SJSA1 (cell line): ENCODE data around the gene HOXB8. TPM values are rescaled to one million over a fixed set of nuclear protein-coding genes. Genes with fewer than 3 reads are reported as not detected.

Experiments
- DNase-seq, 2 experiments: peaks; one replicate each; pipeline ENCODE4 v3.0.0-alpha.2; 2015 to 2020; ENCODE audit warnings: low spot score in 2 of 2, low read depth in 1 of 2
- H3K27ac ChIP-seq: fragments of 250-450 bp; sonication (Bioruptor Pico); 2 replicates; pipeline ENCODE4 v1.5.1; 2020; ENCODE audit warnings: mild to moderate bottlenecking, moderate library complexity
- H3K27me3 ChIP-seq: fragments of 250-450 bp; sonication (Bioruptor Pico); replicated peaks from 2 replicates; pipeline ENCODE4 v1.5.1; 2020; ENCODE audit warnings: mild to moderate bottlenecking, moderate library complexity
- H3K36me3 ChIP-seq: fragments of 250-450 bp; sonication (Bioruptor Pico); 2 replicates; pipeline ENCODE4 v1.5.1; 2020; ENCODE audit warnings: mild to moderate bottlenecking
- H3K4me1 ChIP-seq: fragments of 250-450 bp; sonication (Bioruptor Pico); replicated peaks from 2 replicates; pipeline ENCODE4 v1.6.1; 2021; ENCODE audit warnings: mild to moderate bottlenecking
- H3K4me3 ChIP-seq: fragments of 250-450 bp; sonication (Bioruptor Pico); 2 replicates; pipeline ENCODE4 v1.5.1; 2020; ENCODE audit warnings: mild to moderate bottlenecking
- H3K9me3 ChIP-seq: fragments of 250-450 bp; sonication (Bioruptor Pico); replicated peaks from 2 replicates; pipeline ENCODE4 v1.5.1; 2020; ENCODE audit warnings: mild to moderate bottlenecking
- total RNA-seq: library from RNA; depleted of rRNA; stranded (reverse); fragments of >200 nt; shearing (Covaris generic); gene quantifications from 2 replicates; pipeline ENCODE4 v1.2.3, GENCODE V29; 2014

Gene HOXB8
- total RNA-seq, 1 experiment from 2014 or later, result not detected

DNA sequence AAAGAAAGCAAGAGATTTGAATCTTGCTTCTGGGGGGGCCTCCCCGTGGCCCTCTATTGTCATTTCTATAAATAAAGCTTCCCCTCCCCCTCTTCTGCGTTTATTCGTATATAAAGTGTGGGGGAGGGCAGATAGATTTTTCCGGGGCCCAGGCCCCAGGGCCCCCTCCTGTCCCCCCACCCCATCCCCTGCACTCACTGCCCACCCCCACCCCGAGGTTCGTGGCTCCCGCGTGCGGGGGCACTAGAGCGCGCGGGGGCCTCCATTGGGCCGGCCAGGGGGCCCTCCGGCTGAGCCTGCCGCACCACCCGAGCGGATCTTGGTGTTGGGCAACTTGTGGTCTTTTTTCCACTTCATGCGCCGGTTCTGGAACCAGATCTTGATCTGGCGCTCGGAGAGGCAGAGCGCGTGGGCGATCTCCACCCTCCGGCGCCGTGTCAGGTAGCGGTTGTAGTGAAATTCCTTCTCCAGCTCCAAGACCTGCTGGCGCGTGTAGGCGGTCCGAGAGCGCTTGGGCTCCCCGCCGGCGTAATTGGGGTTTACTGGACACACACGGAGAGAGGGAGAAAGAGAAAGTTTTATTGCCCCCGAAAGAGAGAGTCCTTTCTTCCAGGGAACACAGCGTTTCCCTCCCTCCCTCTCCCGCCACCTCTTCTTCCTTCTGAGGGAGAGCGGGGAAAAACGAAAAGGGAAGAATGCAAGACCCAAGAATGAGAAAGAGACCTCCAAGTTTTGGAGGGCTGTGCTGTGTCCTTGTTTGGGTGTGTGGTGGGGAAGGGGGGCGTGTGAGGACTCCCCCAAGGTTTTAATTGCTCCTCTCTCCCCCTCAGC lies 38.4 kb downstream of the HOXB8 start:
- peaks cover 33% of the 10 kb centered on the region for H3K4me1 ChIP-seq

DNA sequence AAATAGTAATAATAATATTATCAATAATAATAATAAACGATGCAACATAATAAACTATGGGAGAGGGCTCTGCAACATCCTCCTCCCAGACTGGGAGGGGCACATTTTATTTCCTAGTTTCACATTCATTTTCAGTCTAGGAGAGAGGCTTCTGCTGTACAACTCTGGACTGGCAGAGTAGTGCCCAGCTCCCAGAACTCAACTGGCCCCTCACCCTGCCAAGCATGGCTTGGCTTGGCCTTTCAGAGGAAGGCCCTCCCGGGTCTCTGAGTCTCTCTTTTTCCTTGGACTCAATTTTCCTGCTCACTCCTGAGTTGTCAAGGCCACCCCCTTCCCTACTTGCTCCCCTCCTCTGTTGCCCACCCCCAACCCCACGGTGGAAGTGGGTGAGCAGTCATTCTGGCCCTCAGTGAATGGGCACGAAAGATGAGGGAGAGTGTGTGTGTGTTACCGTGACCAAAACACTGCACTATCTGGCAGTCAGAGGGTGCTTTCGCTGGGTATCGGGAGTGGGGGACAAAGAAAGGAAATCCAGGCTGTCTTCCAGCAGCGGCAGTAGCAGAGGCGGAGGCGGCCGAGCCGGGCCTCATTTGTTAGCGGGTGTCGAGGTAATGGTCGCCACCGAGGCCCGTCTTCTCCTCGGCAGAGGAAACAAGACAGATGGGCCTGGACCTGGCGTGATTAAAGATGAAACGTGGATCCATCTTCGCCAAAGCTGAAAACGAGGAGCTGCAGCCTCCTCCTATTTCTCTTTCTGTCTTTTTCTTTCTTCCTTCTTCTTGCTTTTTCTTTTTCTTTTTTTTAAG lies 39.2 kb downstream of the HOXB8 start:
- Histone ChIP-seq H3K4me3 (no peak overlapping the region), H3K9me3 (no peaks in the 10 kb centered on the region), H3K27ac (no peak overlapping the region), H3K36me3 (peaks cover 3% of the 10 kb centered on the region; the same call in 1 of the 2 replicates), H3K27me3 (no peaks in the 10 kb centered on the region), H3K4me1 (peaks cover 33% of the 10 kb centered on the region)
- no peak for DNase-seq

More for the DNA sequence above, 38.4 kb downstream of the HOXB8 start:
- H3K27me3 ChIP-seq, result no peaks in the 10 kb centered on the region
- H3K9me3 ChIP-seq, result no peaks in the 10 kb centered on the region
- peak overlapping the region; percentile 63 for H3K4me3 ChIP-seq
- H3K27ac ChIP-seq, result no peak overlapping the region
- H3K36me3 ChIP-seq, result peaks cover 3% of the 10 kb centered on the region; the same call in 1 of the 2 replicates
- peak in 1 of 2 experiments; percentile 49 for DNase-seq

DNA sequence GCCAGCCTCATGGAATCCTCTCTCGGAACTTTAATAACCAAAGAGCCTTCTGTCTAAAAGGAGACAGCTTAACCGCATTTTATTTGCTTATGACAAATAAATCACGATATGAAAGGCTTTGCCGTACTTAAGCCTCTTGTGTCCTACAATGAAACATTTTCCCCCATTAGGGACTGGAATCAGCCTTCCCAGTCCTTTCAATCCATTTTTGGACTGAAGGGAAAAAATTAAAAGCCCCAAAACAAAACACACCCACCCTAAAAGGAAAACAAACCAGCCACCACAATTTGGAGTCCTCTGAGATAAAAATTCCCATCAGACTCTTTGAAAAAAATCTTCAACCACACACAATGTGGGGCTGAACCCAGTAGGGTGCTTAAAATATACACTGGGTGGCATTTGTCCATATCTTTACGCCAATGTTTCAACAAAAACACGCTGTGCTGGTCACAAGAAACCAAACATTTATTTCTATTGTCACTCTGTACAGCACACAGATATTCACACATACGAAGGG lies 40.0 kb downstream of the HOXB8 start:
- peaks cover 33% of the 10 kb centered on the region for H3K4me1 ChIP-seq
- DNase-seq, result peak in 1 of 2 experiments; percentile 67
- no peaks in the 10 kb centered on the region for H3K9me3 ChIP-seq
- peaks cover 3% of the 10 kb centered on the region; the same call in 1 of the 2 replicates for H3K36me3 ChIP-seq
- H3K27ac ChIP-seq, result no peak overlapping the region
- no peaks in the 10 kb centered on the region for H3K27me3 ChIP-seq
- H3K4me3 ChIP-seq, result no peak overlapping the region

DNA sequence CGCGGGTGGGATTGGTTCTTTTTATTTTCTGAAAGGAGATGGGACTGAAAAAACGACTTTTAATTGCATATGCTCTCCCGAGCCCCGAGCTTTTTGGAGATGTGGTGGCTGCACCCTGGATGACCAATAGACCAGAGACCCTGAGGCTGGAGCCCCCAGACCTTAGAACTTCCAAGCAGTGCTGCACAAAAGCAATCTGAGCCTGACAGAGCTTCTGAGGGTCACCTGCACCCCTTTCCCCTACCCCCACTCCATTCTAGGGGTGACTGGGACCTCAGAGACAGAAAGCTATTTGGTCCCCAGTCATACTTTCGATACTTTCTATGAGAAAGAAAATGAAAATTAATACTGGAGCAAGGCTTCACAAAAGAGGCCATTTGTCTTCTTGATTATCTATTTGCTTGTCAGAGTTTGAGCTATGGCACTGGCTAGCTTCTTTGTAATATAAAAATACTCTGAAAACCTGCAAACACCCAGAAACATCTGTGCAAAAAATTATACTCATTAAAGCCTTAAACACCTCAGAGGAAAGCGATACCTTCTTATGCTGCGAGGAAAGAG lies 40.5 kb downstream of the HOXB8 start:
- Histone ChIP-seq H3K27ac (no peak overlapping the region), H3K27me3 (no peaks in the 10 kb centered on the region)

DNA sequence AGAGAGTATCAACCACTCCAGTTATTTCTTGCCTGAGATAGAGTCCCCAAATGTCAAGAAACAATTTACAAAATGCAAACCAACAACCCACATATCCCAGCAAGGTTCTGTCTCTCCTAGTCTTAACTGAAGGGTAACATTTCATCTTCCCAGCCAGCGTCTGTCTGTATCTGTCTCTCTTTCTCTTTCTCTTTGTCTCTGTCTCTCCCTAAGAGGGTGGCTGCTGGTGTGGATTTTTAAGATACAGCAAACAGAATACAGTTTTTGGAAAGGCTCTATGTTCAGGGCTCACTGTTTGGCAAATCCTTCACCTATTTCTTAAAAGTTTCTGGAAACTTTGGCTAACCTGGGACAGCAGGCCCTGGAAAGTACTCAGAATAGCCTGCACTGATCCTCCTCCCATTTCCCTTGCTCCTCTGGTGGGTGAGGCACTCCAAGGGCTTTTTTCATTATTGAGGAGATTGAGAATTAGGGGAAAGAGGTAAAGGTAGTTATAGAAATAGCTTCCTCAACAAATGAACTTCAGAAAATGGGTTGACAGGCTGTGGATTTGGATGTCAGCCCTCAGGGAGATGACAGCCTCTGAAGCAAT lies 43.2 kb downstream of the HOXB8 start:
- Histone ChIP-seq H3K27me3 (no peaks in the 10 kb centered on the region), H3K4me1 (peaks cover 23% of the 10 kb centered on the region), H3K27ac (no peak overlapping the region), H3K4me3 (no peak overlapping the region), H3K36me3 (peaks cover 6% of the 10 kb centered on the region; the same call in 1 of the 2 replicates), H3K9me3 (no peaks in the 10 kb centered on the region)
- DNase-seq, result no peak

More for the DNA sequence above, 40.5 kb downstream of the HOXB8 start:
- DNase-seq, result no peak
- Histone ChIP-seq H3K4me1 (peaks cover 33% of the 10 kb centered on the region), H3K4me3 (no peak overlapping the region), H3K9me3 (no peaks in the 10 kb centered on the region), H3K36me3 (peaks cover 6% of the 10 kb centered on the region; the same call in 1 of the 2 replicates)

DNA sequence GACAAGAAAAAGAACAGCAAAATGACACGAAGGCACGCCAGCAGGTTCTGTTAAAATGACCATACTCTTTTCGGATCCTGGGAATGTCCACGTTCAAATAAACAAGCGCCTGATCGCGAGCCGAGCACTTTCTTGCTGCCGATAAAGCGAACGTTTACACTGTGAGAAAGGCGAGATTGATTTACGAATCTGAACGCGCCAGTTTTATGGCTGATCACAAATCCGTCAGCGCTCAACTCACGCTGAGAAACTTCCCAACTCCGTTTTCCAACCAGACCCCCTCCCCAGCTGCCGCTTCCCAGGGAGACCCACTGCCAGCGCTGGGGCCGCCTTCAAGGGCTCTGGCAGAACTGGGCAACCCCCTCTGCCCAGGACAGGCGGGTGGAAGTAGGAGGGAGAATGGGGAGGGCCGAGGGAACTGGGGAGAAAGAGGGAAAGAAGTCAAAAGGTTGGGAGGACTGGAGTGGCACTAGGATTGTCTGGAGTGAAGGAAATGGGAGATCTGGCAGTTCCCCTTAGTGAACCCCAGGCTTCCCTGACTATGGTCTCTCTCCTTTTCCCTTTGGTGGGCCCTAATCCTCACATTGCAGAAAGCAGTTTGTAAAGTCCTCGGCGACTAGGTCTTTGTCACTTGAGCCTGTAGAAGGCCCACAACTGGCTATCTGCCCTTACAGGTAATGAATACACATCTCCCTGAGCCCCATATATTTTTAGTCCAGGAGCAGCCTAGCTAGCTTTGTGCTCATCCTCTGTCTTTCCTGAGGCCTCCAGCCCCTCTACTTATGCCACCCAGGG lies 43.9 kb downstream of the HOXB8 start:
- Histone ChIP-seq H3K27me3 (no peaks in the 10 kb centered on the region), H3K27ac (no peak overlapping the region), H3K36me3 (peaks cover 6% of the 10 kb centered on the region; the same call in 1 of the 2 replicates), H3K4me3 (no peak overlapping the region), H3K4me1 (peaks cover 18% of the 10 kb centered on the region), H3K9me3 (no peaks in the 10 kb centered on the region)
- no peak for DNase-seq

DNA sequence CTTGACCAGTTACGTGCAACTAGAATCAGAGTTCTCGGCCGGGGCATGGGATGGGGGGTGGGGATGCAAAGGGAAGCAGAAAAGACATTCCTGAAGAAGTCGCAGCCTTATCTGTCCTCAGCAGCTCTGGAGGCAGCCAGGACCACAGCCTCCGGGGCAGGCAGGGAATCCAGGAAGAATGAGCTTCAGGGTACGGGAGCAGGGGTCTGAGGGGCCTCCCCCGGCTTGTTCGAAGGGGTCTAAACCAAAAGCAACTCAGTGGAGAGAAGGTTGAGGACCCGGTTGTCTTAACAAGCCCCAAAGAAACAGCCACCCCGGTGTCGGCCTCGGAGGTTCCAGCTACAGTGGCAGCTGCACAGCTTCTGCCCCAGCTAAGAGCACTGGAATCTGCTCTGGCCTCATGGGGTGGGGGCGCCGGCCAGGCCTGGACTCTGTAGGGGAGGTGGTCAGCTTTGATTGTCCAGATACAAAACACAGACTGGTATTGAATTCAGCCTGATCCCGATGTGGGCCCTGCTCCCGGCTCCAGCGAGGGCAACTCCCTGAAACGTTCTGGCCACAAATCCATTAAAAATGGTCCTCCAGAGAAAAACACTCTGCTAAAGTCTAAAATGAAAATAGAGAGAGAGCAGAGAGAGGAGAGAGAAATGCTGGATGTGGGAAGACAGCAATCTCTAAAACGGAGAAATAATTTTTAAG lies 44.6 kb downstream of the HOXB8 start:
- Histone ChIP-seq H3K27ac (no peak overlapping the region), H3K27me3 (no peaks in the 10 kb centered on the region), H3K4me1 (peaks cover 10% of the 10 kb centered on the region), H3K36me3 (0 out of 2 replicates have a peak, but pooled peaks cover 3% of the 10 kb centered on the region), H3K4me3 (no peak overlapping the region), H3K9me3 (no peaks in the 10 kb centered on the region)
- DNase-seq, result no peak

DNA sequence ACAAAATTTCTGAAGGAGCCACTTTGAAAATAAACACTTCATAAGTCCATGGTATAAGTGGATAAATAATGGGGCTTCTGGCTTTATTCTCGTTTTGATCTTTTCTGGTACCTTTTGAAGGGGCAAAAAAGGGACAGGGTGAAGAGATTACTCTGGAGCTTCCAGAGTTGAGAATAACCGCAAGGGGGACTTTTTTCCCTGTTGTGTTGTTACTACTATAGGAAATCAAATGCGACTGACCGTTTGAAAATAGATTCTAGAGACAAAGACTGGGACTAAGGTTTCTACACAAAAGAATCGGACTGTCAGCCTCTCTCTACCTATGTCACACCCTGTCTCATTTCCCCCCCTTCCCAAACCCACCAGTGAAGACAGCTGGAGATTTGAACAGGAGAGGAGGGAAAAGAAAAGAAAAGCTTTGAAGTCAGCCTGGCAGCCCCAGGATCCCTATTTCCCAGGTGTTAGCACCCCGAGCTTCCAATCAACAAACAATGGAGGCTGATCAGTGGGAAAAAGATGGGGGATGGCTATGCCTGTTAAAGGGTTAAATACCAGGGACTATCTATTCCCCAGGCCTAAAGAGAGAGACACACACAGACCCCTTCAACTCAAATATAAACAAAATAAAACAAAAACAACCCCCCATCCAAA lies 45.3 kb downstream of the HOXB8 start:
- peaks cover 5% of the 10 kb centered on the region for H3K4me1 ChIP-seq
- no peak for DNase-seq
- no peaks in the 10 kb centered on the region for H3K27me3 ChIP-seq
- peaks cover 3% of the 10 kb centered on the region; the same call in 1 of the 2 replicates for H3K36me3 ChIP-seq
- no peak overlapping the region for H3K27ac ChIP-seq
- no peak overlapping the region for H3K4me3 ChIP-seq
- H3K9me3 ChIP-seq, result no peaks in the 10 kb centered on the region

DNA sequence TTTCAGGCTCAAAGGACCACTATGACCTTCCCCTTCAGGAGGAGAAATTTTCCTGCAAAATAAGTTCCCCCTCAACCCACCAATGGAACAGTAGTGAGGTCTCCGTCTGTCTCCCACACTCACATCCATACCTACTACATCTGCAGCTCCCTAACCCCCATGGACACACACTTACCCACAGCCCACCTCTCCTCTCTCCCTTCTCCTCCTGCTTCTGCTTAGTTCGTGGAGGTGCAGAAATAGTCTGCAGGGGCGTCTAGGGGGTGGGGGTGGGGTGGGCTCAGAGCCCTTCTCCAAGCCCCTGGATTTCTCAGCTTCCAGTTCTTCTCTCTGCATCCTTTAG lies 45.9 kb downstream of the HOXB8 start:
- Histone ChIP-seq H3K27ac (no peak overlapping the region), H3K27me3 (no peaks in the 10 kb centered on the region), H3K4me3 (no peak overlapping the region), H3K4me1 (peaks cover 6% of the 10 kb centered on the region), H3K36me3 (peaks cover 3% of the 10 kb centered on the region; the same call in 1 of the 2 replicates), H3K9me3 (no peaks in the 10 kb centered on the region)
- DNase-seq, result no peak

DNA sequence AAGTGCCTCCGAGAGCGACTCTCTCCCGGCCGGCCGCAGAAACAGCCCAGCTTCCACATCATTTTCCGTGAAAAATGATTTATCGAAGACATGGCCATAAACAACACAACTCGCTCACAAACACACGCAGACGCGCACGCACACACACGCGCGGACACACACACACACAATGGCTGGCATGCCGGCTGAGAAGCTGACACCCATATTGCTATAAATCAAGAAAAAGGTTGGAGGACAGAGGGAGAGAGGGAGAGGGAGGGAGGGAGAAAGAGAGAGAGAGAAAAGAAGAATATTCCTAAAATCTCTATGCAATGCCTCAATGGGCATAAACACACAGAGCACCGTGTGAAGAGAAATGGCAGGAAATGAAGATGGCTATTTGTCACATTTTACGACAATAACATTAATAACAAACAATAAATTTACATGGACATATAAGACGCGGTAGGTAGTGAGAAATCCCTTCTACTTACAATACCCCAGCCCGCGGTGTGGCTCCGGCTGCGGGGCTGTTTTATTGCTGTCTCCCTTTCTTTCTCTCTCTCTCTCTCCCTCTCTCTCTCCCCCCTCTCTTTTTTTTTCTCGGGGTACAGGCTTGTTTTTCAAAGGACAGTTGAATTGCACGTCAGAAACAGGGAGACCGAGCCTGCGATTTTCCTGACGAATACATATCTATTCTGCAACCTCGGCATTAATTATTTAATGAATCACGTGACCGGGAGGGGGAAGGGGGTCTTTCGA lies 46.4 kb downstream of the HOXB8 start:
- no peak overlapping the region for H3K27ac ChIP-seq
- H3K27me3 ChIP-seq, result no peaks in the 10 kb centered on the region
- peaks cover 6% of the 10 kb centered on the region for H3K4me1 ChIP-seq
- H3K9me3 ChIP-seq, result no peaks in the 10 kb centered on the region
- DNase-seq, result no peak
- H3K36me3 ChIP-seq, result peaks cover 3% of the 10 kb centered on the region; the same call in 1 of the 2 replicates
- no peak overlapping the region for H3K4me3 ChIP-seq

DNA sequence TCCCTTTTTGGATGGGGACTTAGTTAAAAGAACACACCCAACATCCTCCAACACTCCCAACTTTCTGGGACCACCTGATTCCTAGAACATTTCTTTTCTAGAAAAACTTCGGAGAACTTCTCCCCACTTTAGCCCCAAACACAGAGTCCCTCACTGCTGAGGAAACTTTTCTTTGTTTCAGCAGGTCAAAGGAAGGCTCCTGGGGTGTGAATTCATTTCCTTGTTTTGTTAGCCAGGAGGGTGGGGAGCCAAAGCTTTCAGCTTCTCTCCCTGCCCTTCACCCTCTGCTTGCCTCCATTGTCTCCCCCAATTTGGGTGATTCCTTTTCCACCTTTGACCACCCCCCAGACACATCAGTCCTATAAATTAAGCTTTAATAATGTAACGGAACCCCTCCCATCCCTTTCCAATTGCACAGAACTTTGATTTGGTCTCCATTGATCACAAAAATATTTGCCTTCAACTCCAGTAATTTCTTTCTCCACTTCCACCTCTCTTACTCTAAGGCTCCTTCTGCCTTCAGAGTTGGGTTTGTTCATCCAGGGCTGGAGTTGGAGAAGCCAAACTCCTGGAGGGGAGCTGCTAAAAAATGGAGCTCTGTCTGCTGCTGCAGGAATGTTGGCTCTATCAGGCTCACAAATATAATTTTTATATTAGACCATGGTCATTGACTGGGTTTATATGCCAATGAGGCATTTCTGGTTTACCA lies 47.3 kb downstream of the HOXB8 start:
- Histone ChIP-seq H3K27me3 (no peaks in the 10 kb centered on the region), H3K4me1 (peaks cover 6% of the 10 kb centered on the region), H3K4me3 (no peak overlapping the region), H3K9me3 (no peaks in the 10 kb centered on the region), H3K36me3 (peaks cover 3% of the 10 kb centered on the region; the same call in 1 of the 2 replicates), H3K27ac (no peak overlapping the region)
- no peak for DNase-seq
